GM19240 (cell line): ENCODE measurements around the gene SEPTIN12.
"Not testable (repeated sequence)": the region's sequence is repeated elsewhere in the genome, so short reads cannot be mapped to it uniquely, and the experiment has no call there.

Source experiments
- DNase-seq: peaks from one replicate; pipeline ENCODE4 v3.0.0; 2011; ENCODE audit warnings: low spot score; ENCODE audit not compliant: insufficient read length

The SEPTIN12 gene

GRCh38 chr16:4785758-4786433 is 2.2 kb downstream of the SEPTIN12 start:
- DNase-seq, result no peak

- DNase-seq, result not testable (repeated sequence)
Measured at GRCh38 chr16:4784444-4784987, 3.6 kb downstream of the SEPTIN12 start.

GRCh38 chr16:4783951-4784336 is 4.2 kb downstream of the SEPTIN12 start:
- no peak for DNase-seq

GRCh38 chr16:4783251-4783950 is 4.7 kb downstream of the SEPTIN12 start:
- DNase-seq, result no peak

- DNase-seq, result no peak
Measured at GRCh38 chr16:4780235-4780634, 7.9 kb downstream of the SEPTIN12 start.

- no peak for DNase-seq
Measured at GRCh38 chr16:4778050-4778392, 10.1 kb downstream of the SEPTIN12 start.

- DNase-seq, result no peak
Measured at GRCh38 chr16:4777339-4778049, 10.7 kb downstream of the SEPTIN12 start.

GRCh38 chr16:4776141-4776705 is 11.9 kb downstream of the SEPTIN12 start:
- DNase-seq, result no peak

GRCh38 chr16:4775005-4775404 is 13.1 kb downstream of the SEPTIN12 start:
- DNase-seq, result no peak

GRCh38 chr16:4772351-4772750 is 15.8 kb downstream of the SEPTIN12 start:
- DNase-seq, result no peak

- DNase-seq, result no peak
Measured at GRCh38 chr16:4771646-4772045, 16.5 kb downstream of the SEPTIN12 start.

- no peak for DNase-seq
Measured at GRCh38 chr16:4769306-4769638, 18.9 kb downstream of the SEPTIN12 start.

GRCh38 chr16:4768549-4769305 is 19.4 kb downstream of the SEPTIN12 start:
- peak; percentile 89 for DNase-seq

GRCh38 chr16:4767872-4768548 is 20.1 kb downstream of the SEPTIN12 start:
- no peak for DNase-seq

GRCh38 chr16:4766875-4767628 is 21.1 kb downstream of the SEPTIN12 start, which contains the start of gene ZNF500:
ZNF500 (minus strand) TSS chr16:4767162; CDS start chr16:4765978, 1,184 bp downstream.
- peak; percentile 91 for DNase-seq

- no peak for DNase-seq
Measured at GRCh38 chr16:4765511-4766474, 22.4 kb downstream of the SEPTIN12 start.

- DNase-seq, result no peak
Measured at GRCh38 chr16:4763791-4764190, 24.4 kb downstream of the SEPTIN12 start.

- DNase-seq, result no peak
Measured at GRCh38 chr16:4762205-4762604, 25.9 kb downstream of the SEPTIN12 start.
